ENCODE measurements around the gene PARM1. TPM values are rescaled to one million over a fixed set of nuclear protein-coding genes. Genes with fewer than 3 reads are reported as not detected.

PARM1 gene
- total RNA-seq, 1 donor from 2014 or later = not detected

GRCh38 chr4:75030028-75030427, 97.1 kb downstream of the PARM1 start:
- intact Hi-C loops (cut with micrococcal nuclease) = no loop called here

- intact Hi-C loops (cut with micrococcal nuclease) = no loop called here
These were observed 97.8 kb downstream of the PARM1 start for GRCh38 chr4:75030649-75031235.

GRCh38 chr4:75031775-75032174, 98.9 kb downstream of the PARM1 start:
- intact Hi-C loops (cut with micrococcal nuclease) = no loop called here

GRCh38 chr4:75034523-75034922, 101.6 kb downstream of the PARM1 start:
- intact Hi-C loops (cut with micrococcal nuclease) = no loop called here

GRCh38 chr4:75035321-75035720, 102.4 kb downstream of the PARM1 start:
- intact Hi-C loops (cut with micrococcal nuclease) = no loop called here

- intact Hi-C loops (cut with micrococcal nuclease) = no loop called here
These were observed 103.3 kb downstream of the PARM1 start for GRCh38 chr4:75036046-75036830.

GRCh38 chr4:75037252-75037651, 104.3 kb downstream of the PARM1 start:
- intact Hi-C loops (cut with micrococcal nuclease) = no loop called here

GRCh38 chr4:75038376-75038775, 105.5 kb downstream of the PARM1 start:
- intact Hi-C loops (cut with micrococcal nuclease) = no loop called here

GRCh38 chr4:75040703-75041102, 107.8 kb downstream of the PARM1 start:
- intact Hi-C loops (cut with micrococcal nuclease) = no loop called here

- intact Hi-C loops (cut with micrococcal nuclease) = no loop called here
These were observed 109.8 kb downstream of the PARM1 start for GRCh38 chr4:75042601-75043208.

GRCh38 chr4:75046226-75046625, 113.3 kb downstream of the PARM1 start:
- intact Hi-C loops (cut with micrococcal nuclease) = no loop called here

GRCh38 chr4:75046641-75047040, 113.7 kb downstream of the PARM1 start:
- intact Hi-C loops (cut with micrococcal nuclease) = no loop called here

- intact Hi-C loops (cut with micrococcal nuclease) = no loop called here
These were observed 115.4 kb downstream of the PARM1 start for GRCh38 chr4:75048208-75048879.

- intact Hi-C loops (cut with micrococcal nuclease) = no loop called here
These were observed 118.5 kb downstream of the PARM1 start for GRCh38 chr4:75051431-75051830.

GRCh38 chr4:75053352-75053751, 120.4 kb downstream of the PARM1 start:
- intact Hi-C loops (cut with micrococcal nuclease) = no loop called here

- intact Hi-C loops (cut with micrococcal nuclease) = no loop called here
These were observed 121.2 kb downstream of the PARM1 start for GRCh38 chr4:75054078-75054477.

- intact Hi-C loops (cut with micrococcal nuclease) = no loop called here
These were observed 123.4 kb downstream of the PARM1 start for GRCh38 chr4:75056277-75056676.

- intact Hi-C loops (cut with micrococcal nuclease) = no loop called here
These were observed 124.5 kb downstream of the PARM1 start for GRCh38 chr4:75057369-75057768.

GRCh38 chr4:75058486-75058885, 125.6 kb downstream of the PARM1 start:
- intact Hi-C loops (cut with micrococcal nuclease) = no loop called here

- intact Hi-C loops (cut with micrococcal nuclease) = no loop called here
These were observed 130.5 kb downstream of the PARM1 start for GRCh38 chr4:75063433-75063832.

GRCh38 chr4:75065909-75066308, 133.0 kb downstream of the PARM1 start:
- intact Hi-C loops (cut with micrococcal nuclease) = no loop called here

GRCh38 chr4:75069493-75070074, 136.7 kb downstream of the PARM1 start:
- intact Hi-C loops (cut with micrococcal nuclease) = no loop called here

Data from T-helper 2 cell treated with Interferon-gamma antibody and Interleukin-4, amounts not matched to agents 100 ng/mL and 5 ng/mL, for 36 hours (primary cell).